NCI-H510A treated with DMSO at 0.1 percent for 48 hours (cell line): ENCODE measurements around the gene NOTUM.

Source experiments
- DNase-seq: peaks from one replicate; lab custom pipeline; 2025; lab: John Stamatoyannopoulos, UW

Gene NOTUM

DNA sequence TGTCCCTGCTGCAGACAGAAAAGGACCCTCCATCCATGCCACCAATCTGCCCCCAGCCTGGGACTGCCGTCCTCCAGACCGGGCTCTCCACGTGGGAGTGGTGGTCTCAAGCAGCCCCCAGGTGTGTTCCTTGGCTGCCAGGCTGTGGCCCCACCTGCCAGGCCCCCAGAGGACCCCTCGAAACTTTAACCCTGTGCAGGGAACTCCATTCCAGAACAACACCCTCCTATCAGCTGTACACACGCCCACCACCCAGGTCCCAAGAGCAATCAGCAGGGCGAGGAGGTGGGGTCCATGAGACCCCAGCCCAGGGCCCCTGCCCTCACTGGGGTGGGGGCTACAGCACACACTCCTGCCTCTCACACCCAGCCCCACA is 25.3 kb downstream of the NOTUM start:
- no peak for DNase-seq

DNA sequence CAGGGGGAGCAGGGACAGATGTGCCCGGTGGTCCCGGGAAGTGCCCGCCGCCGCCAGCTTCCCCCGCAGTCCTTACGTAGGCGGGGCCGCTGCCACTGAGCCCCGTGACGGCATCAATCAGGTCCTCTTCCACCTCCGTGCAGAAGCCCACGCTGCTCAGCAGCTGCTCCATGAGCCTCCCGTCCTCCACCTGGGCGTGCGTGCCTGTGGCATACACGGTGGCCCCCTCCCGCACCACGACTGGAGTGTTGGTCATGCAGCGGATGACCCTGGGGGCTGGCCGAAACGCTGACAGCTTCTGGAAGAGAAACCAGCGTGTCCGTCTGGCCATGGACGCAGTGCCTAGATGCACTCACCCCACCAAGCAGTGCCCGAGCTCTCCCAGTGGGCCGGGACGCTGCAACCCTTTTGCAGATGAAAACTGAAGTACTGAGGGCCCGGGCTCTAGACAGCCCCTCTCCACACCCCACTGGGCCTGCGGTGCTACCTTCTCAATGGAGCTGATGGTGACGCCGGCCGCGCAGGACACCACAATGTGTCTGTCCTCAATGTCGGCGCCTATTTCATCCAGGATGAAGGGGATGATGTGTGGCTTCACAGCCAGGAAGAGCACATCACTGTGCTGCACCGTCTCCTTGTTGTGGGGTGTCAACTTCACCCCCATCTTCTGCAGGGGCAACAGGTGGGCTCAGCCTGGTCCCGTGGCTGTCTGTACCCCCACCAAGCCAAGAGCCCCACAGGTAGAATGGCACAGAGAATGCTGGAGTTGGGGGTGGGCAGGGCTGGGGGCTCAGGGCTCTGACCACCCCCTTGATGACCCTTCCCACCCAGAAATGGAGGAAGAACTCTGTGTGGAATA is 25.9 kb downstream of the NOTUM start:
- no peak for DNase-seq

DNA sequence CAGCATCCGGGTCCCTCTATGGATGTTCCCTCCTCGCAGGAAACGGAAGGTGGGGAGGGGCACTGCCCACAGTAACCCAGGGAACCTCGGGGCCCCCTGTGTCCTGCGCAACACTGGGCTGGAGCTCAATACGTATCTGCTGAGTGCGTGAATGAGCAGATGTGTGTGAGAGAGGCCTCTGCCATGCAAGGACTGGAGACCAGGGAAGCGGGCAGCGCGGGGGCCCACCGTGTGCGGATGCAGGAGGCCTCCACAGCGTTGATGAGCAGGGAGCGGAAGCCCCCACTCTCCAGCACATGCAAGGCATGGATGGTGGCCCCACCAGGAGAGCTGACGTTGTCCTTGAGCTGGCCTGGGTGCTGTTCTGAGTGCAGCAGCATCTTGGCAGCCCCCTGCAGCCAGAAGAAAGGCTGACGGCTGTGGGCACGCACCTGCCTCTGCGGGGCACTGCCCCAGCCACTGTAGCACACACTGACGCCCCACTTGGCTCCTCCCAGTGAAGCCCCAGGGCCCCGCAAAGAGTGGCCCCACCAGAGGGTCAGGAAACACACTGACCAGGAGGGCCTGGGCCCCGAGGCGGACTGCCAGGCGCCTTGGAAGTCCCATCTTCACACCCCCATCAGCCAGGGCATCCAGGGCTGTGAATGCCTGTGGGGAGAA is 26.8 kb downstream of the NOTUM start:
- no peak for DNase-seq

DNA sequence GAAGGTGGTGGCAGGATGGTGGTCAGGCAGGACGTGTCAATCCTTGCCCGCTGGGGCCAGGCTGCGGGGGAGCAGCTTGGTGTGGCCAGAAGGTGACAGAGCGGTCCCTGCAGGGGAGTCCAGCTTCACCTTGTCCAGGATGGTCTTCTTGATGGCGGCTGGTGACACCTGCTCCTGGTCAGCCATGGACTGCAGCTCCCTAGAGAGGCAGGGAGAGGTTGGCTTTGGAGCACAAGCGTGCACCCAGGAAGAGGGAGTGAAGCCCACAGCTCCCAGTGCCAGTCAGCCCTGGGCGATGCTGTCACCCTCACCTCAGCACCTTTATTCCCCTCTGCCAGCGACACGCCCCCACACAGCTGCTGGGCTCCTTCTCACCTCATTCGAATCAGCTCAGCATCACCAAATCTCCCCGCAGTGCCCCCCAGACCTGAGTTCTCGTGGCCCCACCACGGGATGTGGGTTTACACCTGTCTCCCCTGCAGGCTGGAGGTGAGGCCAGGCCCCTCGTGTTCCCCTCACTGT is 27.7 kb downstream of the NOTUM start:
- no peak for DNase-seq

DNA sequence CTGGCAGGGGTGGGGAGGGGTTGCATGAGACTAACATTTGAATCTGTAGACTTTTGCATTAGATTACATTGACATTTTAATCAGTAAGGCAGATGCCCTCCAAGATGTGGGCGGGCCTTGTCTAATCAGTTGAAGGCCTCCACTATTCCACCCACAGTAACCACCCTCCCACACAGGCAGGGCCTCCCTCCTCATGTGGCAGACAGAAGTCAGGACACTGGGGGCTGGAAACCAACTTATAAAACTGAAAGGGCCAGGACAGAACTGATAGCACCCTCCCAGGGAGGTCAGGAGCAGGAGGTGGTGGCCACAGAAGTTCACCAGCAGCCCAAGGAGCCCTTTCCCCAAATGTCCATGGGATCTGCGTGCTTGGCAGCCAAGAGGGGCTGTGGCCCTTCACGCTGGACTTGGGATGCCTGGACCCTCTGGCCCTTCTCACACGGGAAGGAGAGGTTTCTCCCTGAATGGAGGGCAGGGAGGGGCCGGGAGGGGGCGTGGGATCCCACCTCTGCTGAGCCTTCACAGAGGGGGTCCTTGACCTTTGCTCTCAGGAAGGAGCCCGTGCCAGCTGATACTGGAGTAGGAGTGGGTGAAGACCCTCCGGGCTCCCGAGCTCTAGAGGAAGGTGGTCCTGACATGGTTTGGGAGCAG is 28.5 kb downstream of the NOTUM start:
- DNase-seq, result no peak

DNA sequence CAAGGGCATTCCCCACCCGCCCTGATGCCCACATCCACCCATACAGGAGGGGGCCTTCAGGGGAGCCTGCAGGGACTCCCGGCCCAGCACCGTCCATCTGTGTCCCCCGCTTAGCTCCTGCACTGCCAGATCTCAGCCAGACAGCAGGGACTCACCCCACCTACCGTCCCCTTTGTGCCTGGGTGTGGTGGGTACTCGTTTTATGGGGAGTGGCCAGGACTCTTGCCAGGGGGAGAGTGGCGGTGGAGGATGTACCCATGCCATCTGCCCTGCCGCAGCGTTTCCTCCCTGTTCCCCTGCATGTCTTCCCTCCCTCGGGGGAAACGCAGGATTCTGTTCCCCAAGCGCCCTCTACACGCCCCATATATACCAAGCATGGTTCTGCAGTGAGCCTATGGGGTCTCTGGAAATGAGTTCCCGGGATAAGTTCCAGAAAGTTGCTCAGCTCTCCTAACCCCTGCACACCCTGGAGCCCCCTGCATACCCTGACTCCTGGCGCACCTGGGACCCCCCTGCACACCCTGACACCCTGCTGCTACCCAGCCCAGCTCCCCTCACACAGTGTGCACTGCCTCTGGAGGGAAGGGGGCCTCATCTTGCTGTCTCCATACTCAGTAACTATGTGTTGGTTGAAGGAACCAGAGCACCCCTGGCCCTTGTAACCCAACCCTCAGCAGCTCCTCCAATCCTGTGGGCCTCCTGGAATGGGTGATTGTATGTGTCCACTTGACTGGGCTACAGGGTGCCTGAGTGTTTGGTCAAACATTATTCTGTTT is 29.2 kb downstream of the NOTUM start:
- DNase-seq, result peak; percentile 30

DNA sequence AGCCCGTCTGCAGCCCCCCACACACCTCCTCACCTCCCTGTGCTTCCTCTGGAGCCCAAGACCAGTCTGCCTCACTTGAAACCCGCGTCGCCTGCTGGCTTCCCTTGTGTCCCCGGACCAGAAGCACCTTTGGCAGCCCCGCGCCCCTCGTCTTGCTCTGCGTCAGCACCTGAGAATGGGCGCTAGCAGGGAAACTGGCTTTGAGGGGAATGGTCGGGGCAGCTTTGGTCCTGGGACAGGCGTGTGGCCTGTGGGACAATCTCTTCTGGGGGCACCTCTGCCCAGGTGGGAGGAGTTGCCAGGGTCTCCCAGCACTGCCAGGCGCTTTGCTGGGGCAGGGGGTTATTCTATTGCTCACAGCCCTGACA is 29.8 kb downstream of the NOTUM start:
- DNase-seq, result no peak

DNA sequence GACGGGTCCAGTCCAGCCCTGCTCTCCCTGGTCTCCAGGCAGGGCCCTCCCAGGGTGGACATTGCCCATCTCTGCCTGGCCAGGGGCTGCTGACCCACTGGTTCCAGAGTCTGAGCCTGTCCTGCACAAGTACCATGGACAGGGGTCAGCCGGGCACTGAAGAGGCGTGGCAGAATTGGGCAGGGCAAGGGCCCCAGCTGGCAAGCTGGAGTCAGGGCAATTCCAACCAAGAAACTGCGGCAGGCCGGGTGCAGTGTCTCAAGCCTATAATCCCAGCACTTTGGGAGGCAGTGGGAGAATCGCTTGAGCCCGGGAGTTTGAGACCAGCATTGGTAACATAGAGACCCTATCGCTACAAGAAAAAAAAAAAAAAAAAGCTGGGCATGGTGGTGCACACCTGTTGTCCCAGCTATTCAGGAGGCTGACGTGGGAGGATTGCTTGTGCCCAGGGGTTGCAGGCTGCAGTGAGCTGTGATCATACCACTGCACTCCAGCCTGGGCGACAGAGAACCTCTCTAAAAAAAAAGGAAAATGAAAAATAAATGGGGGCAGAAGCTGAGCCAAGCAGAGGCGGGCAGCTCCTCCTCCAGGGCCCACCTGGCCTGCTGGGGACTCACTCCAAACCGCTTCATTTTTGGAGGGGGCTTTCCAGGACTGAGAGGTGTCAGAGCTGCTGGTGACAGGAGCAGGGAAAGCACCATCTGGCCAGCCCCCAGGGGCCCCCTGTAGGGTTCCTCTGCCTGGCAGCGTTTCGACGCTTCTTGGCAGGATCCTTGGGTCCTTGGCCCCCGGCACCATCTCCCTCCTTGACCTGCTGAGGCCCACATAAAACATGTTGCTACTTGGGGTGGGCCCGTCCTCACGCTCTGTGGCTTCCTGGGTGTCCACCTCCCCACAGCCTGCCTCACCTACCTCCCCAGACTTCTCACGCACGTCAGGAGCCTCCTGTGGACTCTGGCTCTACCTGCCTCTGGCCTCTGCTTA is 30.6 kb downstream of the NOTUM start:
- DNase-seq, result no peak

DNA sequence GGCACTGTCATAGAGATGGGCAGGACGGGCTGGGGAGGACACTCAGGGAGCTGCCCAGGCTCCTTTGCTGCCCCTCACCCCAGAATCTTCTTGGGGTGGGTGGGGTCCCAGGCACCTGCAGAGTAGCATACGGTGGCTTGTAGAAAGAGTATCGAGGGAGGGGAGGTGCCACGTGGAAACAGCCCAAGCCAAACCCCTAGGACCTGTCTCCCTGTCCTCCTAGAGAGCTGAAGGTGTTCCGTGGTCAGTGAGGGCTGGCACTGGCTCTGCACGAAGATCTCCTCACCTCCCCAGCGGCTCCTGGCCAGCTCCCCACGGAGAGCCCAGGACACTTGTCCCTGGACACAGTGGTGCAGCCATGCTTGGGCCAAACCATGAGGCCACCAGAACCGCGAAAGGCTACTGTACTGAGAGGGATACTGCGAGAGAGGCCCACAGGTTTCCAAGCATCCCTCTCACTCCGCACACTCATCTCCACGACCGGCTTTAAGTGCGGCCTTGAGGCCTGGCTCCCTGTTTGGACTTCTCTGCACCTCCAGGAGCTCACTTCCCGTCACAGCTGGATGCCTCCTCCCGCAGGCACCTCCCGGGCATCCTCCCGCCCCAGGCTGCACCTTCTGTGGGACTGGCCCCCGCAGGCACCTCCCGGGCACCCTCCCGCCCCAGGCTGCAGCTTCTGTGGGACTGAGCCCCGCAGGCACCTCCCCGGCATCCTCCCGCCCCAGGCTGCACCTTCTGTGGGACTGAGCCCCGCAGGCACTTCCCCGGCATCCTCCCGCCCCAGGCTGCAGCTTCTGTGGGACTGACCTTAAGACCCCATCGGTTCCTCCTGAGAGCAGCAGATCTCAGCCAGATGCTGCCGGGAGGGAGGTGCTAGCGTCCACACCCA is 31.5 kb downstream of the NOTUM start:
- DNase-seq, result no peak

DNA sequence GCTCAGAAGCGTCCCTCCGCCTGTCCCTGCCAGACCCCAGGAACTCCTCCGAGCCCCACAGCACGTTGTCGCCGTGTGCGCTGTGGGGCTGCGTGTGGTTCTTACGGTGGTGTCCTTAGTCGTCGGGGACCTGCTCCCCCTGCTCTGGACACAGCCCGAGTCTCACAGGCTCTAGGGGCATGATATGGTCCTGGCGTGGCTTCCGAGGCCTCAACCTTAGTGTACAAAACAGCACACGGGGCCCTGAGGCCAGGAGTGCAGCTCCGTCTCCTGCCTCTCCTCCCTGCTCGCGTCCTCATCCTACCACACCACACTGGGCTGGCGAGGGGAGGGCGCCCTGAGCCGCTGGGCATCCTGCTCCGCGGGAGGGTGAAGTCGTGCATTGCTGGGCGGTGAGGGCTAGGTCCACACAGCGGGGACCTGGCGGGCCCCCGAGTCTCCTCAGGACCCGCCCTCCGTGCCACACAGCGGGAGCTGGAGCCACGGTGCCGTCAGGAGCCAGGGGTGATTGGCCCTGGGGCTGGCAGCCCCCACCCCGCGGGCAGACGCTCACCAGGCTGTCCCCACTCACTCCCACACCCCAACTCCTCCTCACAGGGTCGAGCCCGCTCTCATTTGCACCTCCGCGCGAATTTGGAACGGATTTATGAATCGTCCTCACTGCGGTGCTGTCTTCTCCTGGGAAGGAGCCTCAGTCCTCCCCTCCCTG is 32.3 kb downstream of the NOTUM start:
- peak; percentile 19 for DNase-seq

DNA sequence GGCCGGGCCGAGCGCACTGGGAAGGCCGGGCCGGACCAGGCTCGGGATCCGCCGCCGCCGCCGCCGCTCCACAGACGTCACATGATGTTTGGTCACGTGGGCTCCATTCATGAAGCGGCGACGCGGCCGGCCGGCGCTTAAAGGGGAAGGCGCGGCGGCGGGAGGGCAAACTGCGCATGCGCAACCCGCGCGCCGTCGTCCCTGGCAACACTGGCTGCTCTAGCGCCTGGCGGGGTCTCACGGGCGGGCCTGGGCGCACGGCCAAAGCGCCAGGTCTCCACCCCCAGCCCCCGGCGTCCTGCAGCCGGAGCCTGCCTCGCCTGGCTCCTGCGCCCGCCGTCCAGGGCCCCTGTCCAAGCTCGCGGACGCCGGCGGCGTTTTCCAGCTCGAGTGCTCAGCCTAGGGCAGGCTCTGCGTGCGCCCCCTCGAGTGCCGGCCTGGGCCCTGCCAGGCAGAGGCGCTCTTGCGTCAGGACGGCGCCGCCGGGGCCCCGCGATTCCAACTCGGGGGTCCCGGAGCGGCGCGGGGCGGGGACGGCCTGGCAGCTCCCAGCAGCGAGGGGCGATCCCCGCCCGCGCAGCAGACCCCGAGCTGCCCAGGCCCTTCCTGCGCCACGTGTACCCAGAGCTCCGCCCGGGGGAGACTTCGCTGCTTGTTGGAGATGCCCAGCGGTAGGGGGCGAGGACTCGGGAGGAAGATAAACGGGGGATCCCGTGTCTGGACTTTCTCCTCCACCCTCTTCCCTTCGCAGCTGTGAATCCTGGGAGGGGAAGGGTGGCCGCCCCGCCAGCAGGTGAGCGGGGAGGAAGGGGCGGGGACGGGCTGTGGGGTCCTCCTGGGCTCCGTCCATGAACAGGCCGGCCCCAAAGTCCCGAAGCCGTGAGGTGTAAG is 33.1 kb downstream of the NOTUM start, which contains the start of gene MAFG:
Gene MAFG (minus strand): TSS at position 83 of the 891 bp plus-strand sequence. CDS start 4,550 bp downstream, outside the sequence.
- peak; percentile 94 for DNase-seq

DNA sequence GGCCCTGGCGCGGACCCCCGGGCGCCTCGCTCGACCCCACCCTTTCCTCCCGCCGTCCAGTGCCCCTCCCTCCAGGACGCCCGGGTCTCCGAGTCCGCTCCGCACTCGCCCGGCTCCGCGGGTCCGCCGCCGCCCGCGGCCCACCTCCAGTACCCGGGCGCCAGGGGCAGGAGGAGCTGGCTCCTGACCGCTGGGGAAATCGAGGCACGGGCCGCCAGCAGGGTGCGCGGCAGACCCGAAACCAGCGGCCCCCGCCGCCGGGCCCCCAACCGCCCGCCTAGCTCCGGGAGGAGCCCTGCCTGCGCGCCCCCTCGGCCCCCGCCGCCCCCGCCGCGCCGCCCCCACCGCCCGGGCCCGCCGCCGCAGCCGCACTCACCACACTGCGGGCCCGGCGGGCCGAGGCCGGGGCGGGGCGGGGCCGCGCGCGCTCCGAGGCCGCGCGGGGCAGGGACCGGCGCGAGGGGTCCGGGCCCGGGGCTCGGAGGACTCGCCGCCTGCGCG is 33.8 kb downstream of the NOTUM start:
- no peak for DNase-seq

DNA sequence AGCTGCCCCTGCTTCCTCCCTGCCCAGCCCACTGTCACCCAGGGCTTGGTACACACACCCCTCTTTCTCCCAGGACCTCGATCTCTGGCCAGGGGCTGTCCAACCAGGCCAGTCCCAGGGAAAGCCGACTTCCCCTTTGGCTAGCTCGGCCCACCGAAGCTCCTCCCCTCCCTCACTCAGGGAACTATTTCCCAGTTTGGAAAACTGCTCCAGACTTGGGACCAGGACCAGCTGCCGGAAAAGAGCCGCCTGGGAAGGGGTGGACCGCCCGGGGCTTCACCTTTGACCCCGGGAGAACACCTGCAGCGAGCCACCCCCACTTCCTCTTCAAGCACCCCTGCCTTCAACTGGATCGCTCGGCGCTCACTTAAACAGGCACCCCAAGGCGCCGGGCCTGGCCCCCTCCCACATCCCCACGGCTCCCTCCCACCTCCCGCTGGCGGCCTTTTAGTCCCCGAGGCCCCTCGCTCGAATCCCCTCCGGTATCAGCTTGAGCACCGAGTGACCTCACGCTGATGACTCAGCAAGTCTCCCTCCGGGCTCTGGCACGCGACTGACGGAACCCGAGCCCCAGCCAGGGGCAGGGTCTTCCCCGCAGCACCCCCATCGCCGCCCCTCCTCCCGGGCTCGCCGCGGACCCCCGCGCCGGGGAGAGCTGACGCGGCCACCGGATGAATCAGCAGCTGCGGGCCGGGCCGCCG is 34.4 kb downstream of the NOTUM start:
- peak; percentile 74 for DNase-seq

DNA sequence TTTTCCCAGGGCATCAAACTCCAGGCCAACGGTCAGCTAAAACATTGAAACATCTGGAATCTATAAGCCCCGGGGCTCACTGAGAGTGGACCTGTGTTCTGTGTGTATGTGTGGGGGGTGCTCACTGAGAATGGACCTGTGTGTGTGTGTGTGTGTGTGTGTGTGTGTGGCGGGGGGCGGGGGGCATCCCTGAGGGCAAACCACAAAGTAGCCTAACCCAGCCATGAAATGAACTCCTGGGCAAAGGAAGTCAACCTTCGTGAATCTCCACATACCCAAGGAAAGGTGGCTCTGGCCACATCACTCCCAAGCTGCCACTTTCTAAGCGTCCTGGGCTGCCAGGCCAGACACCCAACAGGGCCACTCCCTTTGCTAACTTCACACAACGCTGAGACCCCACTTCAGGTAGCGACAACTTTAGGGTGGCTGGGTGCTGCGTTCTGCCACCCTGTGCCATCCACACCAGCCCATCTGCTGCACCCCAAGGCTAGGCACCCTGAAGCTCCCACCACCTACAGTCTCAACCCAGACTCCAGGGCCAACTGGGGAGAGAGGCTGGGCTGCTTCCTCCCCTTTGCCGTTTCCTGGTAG is 35.0 kb downstream of the NOTUM start:
- no peak for DNase-seq

DNA sequence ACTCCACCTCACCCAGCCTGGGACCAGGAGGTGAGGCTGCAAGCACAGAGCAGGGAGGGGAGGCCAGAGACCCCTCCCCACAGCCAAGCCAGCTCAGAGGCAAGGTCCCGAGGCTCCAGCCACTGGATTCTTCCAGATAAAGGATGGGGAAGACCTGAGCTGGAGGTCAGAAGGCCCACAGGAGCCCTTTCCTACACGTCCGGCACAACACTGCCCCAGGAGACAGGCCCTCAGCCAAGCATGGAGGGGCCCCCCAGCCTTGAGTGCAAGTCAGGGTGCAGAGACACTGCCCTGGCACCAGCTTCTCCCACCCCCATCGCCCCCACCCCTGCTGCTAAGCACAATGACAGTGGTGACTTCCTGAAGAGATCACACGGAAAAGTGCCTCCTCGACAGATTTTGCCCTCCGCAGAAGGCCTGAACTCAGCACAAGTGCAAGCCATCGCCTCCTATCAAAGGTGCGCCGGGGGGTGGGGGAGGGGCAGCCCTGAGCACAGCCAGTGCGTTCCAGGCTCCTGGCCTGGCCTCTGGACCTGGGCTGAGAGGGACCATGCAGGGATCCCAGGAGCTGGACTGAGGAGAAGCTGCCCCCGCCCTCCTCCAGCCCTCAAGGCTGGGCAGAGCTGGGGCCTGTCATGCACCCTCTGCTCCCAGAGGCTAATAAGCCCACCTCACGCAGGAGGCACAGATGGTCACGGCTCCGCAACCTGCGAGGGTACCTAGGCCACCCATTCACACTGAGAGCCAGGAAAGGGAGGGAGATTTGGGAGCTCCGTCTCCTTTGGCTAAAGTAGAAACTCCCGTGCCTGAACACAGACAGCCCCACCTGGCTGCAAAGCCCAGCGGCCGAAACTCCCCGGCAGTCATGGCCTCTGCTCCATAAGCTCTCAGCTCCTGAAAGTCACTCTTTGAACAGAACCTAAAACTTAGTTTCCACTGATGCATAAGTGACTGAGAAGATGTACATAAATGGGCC is 36.1 kb downstream of the NOTUM start:
- no peak for DNase-seq
